HG02840 (cell line): ENCODE measurements around the gene FAM177B.

Experiments
- ATAC-seq: cut with Tn5 transposase; IDR thresholded peaks from one replicate; pipeline ENCODE4 v1.9.1; 2021; ENCODE audit warnings: mild to moderate bottlenecking, moderate library complexity, moderate number of reproducible peaks; ENCODE audit not compliant: unreplicated experiment, low FRiP score

The FAM177B gene

GRCh38 chr1:222784916-222785315, 47.9 kb downstream of the FAM177B start:
- ATAC-seq: no peak

GRCh38 chr1:222785529-222785928, 48.5 kb downstream of the FAM177B start:
- ATAC-seq: no peak

DNA sequence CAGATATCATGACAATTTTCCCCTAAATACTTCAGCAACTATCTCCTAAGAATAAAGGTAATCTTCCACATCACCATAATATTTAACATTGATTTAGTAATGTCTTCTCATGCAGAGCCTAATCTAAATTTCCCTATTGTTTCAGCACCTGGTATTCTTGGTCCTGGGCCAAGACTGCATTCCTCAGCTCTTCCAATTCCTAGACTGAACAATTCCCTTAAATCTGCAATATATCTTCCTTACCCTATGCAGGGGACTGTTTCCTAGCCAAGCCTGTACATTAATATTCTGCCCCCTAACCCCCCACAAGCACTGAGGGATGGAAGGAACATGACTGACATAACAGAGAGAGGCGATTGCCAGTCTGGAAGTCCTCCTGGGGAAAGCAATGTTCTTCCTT, 49.1 kb downstream of the FAM177B start:
- ATAC-seq: no peak

DNA sequence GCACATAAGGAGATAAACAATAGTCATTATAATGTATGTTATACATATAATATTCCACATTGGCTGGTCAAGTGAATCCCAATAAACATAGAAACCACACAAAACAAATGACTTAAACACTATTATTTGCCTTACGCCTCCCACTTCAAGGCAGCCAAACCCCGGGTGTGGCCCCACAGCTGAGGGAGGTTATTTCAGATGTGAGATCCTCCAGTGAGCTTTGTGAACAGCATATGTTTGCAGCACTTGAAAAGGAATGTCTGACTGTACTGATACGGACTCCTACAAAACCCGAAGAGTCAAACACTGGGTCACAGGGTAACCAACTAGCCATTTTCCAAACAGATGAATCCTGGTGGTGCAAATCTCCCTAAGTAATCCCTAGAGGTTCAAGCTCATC, 50.7 kb downstream of the FAM177B start:
- no peak for ATAC-seq

GRCh38 chr1:222788402-222789156, 51.6 kb downstream of the FAM177B start:
- no peak for ATAC-seq

GRCh38 chr1:222790115-222790514, 53.1 kb downstream of the FAM177B start:
- no peak for ATAC-seq

DNA sequence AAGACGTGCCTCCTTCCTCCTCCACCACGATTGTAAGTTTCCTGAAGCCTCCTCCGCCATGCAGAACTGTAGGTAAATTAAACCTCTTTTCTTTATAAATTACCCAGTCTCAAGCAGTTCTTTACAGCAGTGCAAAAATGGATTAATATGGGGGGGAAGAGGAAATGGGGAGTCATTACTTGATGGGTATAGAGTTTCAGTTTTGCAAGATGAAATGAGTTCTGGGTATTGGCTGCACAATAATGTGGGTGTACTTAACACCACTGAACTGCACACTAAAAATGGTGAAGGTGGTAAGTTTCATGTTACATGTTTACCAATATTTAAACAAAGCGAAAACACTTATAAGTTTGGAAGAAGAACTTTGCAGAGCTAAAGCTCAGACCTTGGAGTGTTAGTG, 53.5 kb downstream of the FAM177B start:
- no peak for ATAC-seq

GRCh38 chr1:222791006-222791710, 54.2 kb downstream of the FAM177B start:
- ATAC-seq: no peak

- ATAC-seq: no peak
Observed at GRCh38 chr1:222792744-222793143, 55.7 kb downstream of the FAM177B start.

GRCh38 chr1:222794656-222795474, 57.9 kb downstream of the FAM177B start:
- ATAC-seq: no peak

DNA sequence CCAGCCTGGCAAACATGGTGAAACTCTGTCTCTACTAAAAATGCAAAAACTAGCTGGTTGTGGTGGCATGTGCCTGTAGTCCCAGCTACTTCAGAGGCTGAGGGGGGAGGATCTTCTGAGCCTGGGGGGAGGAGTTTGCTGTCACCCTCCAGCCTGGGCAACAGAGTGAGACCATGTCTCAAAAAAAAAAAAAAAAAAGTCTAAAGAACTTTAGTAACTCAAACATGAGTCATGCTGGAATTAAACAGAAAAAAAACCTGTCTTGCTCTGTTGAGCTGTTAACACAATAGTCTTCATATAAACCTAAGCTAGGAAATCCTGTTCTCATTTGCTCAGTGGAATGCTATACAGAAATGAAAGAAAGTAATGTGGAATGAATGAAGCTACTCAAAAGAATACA, 61.1 kb downstream of the FAM177B start:
- no peak for ATAC-seq

DNA sequence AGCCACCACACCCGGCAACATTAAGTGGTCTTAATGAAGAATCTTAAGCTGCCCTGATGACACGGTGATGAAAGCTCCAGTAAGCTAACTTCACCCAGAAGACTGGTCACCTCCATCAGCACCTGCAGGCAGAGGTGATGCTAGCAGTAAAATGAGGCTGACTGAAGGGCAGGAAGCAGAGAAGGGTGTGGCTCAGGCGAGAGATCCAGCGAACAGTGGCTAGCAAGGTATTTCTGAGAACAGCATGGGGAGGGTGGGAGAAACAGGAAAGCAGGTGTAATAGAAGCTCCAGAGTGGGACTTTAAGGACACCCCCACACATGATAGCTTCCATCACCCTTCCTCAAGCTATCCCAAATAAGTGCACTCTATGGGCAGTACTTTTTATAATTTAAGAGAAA, 62.0 kb downstream of the FAM177B start:
- ATAC-seq: no peak
